Hematopoietic multipotent progenitor cell treated with erythropoietin and hydrocortisone succinate and interleukin-3 and kit ligand, for 4 days (in vitro differentiated cells): ENCODE results near the gene POTEI.
"Not testable (repeated sequence)": the region's sequence is repeated elsewhere in the genome, so short reads cannot be mapped to it uniquely, and the experiment has no call there.

Experiments used
- DNase-seq: peaks from one replicate; pipeline ENCODE4 v3.0.0-alpha.2; 2015

Gene POTEI

GRCh38 chr2:130509228-130509627 is at the start of gene POTEI:
TSS of gene POTEI (minus strand) at chr2:130509328. CDS start at chr2:130509235, 93 bp downstream.
- DNase-seq, result not testable (repeated sequence)

- DNase-seq, result not testable (repeated sequence)
Measured at GRCh38 chr2:130556441-130556840, 47.3 kb upstream of the POTEI start.

- not testable (repeated sequence) for DNase-seq
Measured at GRCh38 chr2:130554178-130554577, 45.0 kb upstream of the POTEI start.

GRCh38 chr2:130549475-130549874 is 40.3 kb upstream of the POTEI start:
- not testable (repeated sequence) for DNase-seq

GRCh38 chr2:130548418-130548817 is 39.3 kb upstream of the POTEI start:
- not testable (repeated sequence) for DNase-seq

GRCh38 chr2:130544978-130545377 is 35.9 kb upstream of the POTEI start:
- not testable (repeated sequence) for DNase-seq

- DNase-seq, result not testable (repeated sequence)
Measured at GRCh38 chr2:130543785-130544528, 34.8 kb upstream of the POTEI start.

GRCh38 chr2:130542789-130543188 is 33.7 kb upstream of the POTEI start:
- DNase-seq, result not testable (repeated sequence)

- DNase-seq, result not testable (repeated sequence)
Measured at GRCh38 chr2:130538271-130538670, 29.1 kb upstream of the POTEI start.

- not testable (repeated sequence) for DNase-seq
Measured at GRCh38 chr2:130536654-130537053, 27.5 kb upstream of the POTEI start.

- not testable (repeated sequence) for DNase-seq
Measured at GRCh38 chr2:130531672-130532071, 22.5 kb upstream of the POTEI start.

GRCh38 chr2:130531225-130531624 is 22.1 kb upstream of the POTEI start:
- DNase-seq, result not testable (repeated sequence)

- not testable (repeated sequence) for DNase-seq
Measured at GRCh38 chr2:130530212-130530611, 21.1 kb upstream of the POTEI start.

- not testable (repeated sequence) for DNase-seq
Measured at GRCh38 chr2:130529545-130529944, 20.4 kb upstream of the POTEI start.

GRCh38 chr2:130527365-130527967 is 18.3 kb upstream of the POTEI start:
- not testable (repeated sequence) for DNase-seq

GRCh38 chr2:130522390-130522789 is 13.3 kb upstream of the POTEI start:
- DNase-seq, result not testable (repeated sequence)

GRCh38 chr2:130520992-130521391 is 11.9 kb upstream of the POTEI start, which contains the start of gene CFC1B:
TSS of gene CFC1B (plus strand) at chr2:130521222. CDS start at chr2:130521485, 263 bp downstream.
- DNase-seq, result not testable (repeated sequence)

- DNase-seq, result not testable (repeated sequence)
Measured at GRCh38 chr2:130518516-130519106, 9.5 kb upstream of the POTEI start.

GRCh38 chr2:130511747-130512451 is 2.8 kb upstream of the POTEI start:
- DNase-seq, result not testable (repeated sequence)

- not testable (repeated sequence) for DNase-seq
Measured at GRCh38 chr2:130510807-130511746, 1.9 kb upstream of the POTEI start.

- DNase-seq, result not testable (repeated sequence)
Measured at GRCh38 chr2:130491073-130491472, 18.1 kb downstream of the POTEI start.

GRCh38 chr2:130455413-130455812 is 53.7 kb downstream of the POTEI start:
- not testable (repeated sequence) for DNase-seq
